Hypothalamus (tissue), 51 donors: Measurements from ENCODE around the gene PLEKHG5.
"Not testable (repeated sequence)": the region's sequence is repeated elsewhere in the genome, so short reads cannot be mapped to it uniquely, and the experiment has no call there.

ENCODE experiments used
- DNase-seq, 51 donors: peaks; one replicate each; lab custom pipeline; 2025; lab: John Stamatoyannopoulos, UW

The PLEKHG5 gene

GRCh38 chr1:6436277-6436676 lies 55.2 kb downstream of the PLEKHG5 start:
- DNase-seq: not testable (repeated sequence)

DNA sequence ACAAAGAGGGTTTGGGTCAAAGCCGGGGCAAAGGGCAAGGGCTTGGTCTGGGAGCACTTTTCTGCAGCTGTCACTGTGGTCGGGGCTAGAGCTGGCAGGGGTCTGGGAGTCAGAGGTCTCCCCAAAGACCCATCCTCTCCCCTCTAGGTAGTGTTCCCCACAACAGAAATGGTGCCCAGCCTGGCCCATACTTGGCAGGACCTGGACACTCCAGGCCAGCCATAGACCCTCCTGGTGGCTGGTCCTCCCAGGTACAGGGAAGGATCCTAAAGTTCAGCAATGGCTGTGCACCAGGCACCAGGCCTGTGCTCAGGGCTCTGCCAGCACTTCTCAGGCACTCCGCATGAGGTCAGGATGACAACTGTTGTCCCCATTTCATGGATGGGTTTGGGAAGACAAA lies 55.9 kb downstream of the PLEKHG5 start:
- DNase-seq: no peak

DNA sequence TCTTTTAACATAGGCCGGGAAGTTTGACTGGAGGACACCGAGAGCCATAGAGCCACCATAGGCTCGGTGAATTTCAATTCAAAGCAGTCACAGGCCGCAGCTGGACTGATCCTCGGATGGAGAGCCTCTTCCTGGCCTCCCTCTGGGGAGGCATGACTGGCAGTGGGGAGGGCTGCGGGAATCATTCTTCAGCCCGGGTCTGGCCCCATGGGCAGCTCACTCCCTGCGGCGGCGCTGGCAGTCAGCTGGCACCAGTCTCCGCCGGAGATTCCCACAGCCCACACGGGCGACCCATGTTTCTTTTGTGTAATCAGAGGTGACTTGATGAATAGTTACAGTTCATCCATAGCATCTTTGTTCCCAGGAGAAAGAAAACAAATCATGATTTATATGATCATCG lies 56.3 kb downstream of the PLEKHG5 start:
- DNase-seq: no peak

GRCh38 chr1:6434186-6434585 lies 57.3 kb downstream of the PLEKHG5 start:
- DNase-seq: no peak

DNA sequence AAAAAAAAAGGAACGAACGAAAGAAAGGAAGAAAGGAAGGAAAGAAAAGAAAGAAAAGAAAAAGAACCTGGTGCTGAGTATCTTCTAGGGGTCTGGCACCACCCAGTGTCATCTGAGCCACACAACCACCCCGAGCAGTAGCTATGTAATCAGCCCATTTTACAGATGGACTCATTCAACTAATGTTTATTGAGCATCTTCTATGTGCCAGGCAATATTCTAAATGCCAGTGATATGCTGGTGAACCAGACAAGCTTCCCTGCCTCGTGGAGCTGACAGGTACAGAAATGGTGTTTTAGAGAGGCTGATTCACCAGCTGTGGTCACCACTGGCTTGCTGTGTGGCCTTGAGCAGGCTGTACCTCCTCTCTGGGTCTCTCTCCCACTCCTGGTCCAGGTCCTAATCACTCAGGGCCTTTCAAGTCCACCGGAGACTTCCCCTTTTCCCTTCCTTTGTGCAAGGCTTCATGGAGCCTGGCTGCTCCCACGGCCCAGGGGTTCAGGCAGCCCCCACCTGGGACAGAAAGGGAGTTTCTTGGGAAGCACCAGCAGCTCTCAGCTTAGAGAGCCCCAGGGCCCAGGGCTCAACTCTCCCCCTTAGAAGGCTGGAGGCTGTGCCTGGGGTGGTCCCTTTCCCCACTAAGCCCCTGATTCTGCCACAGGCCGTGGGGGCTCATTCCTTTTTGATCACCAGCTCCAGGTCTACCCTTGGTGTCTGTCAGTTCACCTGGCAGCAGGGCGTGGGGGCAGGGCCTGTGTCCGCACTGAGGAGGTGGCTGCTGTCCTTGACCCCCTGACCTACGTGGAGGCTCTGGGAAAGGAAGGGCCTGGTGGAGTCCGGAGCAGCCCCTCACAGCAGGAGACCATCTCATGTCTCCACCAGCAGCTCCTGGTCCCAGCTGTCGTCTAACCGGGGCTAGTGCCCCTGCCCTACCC lies 59.6 kb downstream of the PLEKHG5 start:
- DNase-seq: not testable (repeated sequence)

DNA sequence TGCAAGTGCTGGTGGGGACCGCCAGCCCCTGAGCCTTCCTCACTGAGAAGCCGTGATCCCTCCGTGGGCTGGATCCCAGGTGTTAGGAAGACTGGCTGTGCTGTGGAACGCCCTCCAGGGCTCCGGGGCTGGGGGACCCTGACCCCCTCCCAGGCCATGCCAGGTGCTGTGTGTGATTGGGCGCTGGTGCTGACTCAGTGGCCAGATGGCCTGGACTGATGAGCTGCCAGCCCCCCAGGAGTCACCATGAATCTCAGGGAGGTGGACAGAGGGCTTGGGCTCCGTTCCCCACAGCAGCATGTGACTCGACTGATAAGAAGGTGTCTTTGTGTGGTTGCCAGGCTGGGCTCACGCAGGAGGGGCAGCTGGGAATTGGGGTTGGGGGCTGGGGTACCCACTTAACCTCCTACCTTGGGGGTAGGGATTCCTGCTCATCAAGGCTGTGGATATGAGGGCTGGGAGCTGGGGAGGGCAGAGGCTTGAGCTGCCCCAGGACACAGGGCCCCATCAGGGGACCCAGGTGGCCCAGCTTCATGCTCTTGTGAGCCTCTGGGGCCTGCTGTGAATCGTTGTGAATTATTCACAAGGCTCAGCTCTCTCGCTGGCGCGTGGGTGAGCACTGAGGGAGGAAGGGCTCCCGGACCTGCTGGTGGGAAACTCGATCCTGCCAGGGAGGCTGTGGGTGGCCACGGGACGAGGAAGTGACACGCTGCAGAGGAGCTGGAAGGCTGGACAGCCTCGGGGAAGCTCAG lies 61.6 kb downstream of the PLEKHG5 start:
- peak in 1 of 51 donors; percentile 53 for DNase-seq

DNA sequence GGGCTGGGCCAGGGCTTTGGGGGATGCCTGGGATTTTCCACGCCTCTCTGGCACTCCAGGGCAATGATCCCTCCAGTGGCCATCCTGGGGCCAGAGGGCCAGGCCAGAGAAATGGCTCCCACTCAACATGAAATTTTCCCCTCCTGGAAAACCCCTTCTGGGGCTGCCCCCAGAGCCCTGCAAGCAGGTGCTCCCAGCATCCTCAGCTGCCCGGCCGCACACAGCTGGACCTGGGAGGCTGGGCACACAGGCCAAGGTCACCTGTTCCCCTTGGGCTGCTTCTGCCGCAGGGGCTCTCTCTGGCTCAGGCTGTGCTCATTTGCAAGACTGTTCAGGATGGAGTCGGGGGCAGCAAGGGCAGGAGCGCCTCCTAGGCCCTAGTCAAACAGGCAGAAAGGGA lies 63.0 kb downstream of the PLEKHG5 start:
- DNase-seq: not testable (repeated sequence)

- no peak for DNase-seq
Measured at GRCh38 chr1:6427441-6428390, 63.8 kb downstream of the PLEKHG5 start.

GRCh38 chr1:6426972-6427350 lies 64.5 kb downstream of the PLEKHG5 start:
- DNase-seq: no peak

GRCh38 chr1:6426277-6426971 lies 65.0 kb downstream of the PLEKHG5 start:
- DNase-seq: no peak

DNA sequence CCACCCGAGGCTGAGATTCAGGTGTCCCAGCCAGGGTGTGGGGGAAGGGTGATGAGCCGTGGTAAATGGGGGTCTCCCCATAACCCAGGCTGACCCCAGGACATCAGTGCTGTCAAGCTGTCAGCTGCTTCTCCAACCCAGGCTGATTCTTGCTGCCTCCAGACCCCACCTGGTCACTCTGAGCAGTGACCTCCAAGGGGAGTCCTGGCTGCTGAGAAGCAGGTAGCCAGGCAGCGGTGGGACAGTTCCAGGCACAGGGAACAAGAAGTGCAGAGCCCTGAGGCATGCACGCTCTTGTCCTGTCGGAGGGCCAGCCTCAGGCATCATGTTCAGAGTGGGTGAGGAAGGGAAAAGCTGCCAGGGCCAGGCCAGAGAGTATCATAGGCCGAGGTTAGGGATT lies 65.8 kb downstream of the PLEKHG5 start:
- DNase-seq: no peak

GRCh38 chr1:6424619-6425593 lies 66.6 kb downstream of the PLEKHG5 start, which contains the start of gene ESPN:
Gene ESPN (plus strand): TSS chr1:6424776. CDS start chr1:6424956, 180 bp downstream.
- DNase-seq: no peak

DNA sequence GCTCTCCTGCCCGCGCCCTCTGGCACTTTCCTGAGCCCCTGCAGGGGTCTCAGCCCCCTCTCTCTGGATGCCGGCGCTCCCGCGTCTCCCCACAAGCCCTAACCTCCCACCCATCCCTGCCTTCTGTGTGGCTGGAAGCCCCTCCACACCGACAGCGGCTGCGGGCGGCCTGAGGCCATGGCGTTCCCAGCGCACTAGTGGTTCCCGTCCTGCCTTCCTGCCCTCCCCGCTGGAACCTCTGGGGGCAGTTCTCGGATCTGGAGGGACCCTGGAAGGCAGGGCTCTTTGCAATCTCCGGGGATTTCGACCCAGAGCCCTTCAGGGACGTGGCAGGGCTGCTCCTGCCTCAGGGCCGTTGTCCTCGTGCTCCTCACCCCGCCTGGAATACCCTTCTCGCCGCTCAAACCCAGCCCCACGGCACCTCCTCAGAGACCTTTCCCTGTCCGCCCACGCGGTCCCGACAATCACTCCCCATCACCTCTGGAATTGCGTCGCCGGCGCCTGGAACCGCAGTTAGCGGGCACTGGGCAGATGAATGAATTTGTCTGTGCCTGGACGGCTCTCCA lies 67.4 kb downstream of the PLEKHG5 start:
- no peak for DNase-seq

DNA sequence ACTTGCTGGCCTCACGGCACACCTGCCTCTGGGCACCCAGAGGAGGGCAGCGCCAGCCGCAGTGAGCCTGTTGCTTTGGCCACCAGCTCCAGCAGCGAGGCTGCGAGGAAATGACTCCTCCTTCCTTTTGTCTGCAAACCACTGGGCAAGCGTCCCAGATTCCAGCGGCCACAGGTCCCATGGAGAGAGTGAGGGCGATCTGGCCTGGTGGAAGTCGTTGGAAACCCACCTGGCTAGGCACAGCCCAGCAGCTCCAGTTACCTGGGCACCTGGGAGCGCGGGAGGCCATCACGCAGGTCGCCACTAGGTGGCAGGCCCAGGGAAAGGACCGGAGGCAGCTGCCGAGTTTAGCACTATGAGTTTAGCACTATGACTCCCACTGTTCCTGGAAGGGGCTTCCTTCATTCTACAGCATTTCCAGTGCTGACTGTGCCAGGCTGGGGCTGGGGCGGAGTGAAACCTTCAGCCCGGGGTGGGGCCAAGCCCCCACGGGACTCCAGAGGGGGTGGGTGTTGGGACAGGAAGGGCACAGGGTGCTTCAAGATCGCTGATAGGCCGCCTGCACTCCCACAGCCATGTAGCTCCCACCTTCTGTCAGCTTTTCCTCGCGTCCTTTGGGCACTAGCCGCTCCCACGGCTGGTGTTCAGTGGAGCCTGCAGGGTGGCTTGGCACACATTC lies 68.0 kb downstream of the PLEKHG5 start:
- peak in 4 of 51 donors; percentile 2 to 24 (median 6) for DNase-seq

- DNase-seq: no peak
Measured at GRCh38 chr1:6421266-6421665, 70.2 kb downstream of the PLEKHG5 start.

DNA sequence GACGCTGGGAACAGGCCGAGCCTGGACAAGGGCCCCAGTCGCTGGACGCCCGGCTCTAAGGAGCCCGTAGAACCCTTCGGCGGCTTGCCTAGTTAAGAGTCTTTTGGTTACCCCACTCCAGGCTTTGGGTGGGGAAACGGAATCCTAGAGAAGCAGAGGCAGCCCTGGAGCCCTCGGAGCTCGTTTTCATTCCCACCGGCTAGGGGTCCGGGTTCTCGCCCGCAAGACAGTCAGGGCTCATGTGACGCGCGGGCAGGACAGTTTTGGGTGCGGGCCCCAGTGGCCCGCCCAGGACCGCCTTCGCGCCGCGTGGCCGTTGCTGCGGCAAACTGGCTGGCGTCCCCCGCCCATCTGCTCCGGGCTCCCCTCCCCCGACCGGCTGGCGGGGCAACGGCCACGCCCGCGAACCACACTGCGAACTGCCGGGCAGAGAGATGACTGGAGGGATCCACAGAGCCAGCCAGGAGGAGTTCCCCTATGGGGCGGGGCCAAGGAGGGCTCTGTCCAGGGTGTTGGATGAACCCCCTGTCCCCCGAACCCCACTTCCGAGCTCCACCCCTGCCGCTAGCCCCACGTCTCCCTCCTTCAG lies 70.9 kb downstream of the PLEKHG5 start:
- no peak for DNase-seq

GRCh38 chr1:6419804-6420453 lies 71.5 kb downstream of the PLEKHG5 start, which contains the start of gene HES2:
Gene HES2 (minus strand): TSS chr1:6419919. CDS start chr1:6419820, 99 bp downstream.
- no peak for DNase-seq
